Activated B cell treated with CpG ODN at 0.5 μM for 24 hours (primary cell): ENCODE data around the gene VPS26C. TPM values are rescaled to one million over a fixed set of nuclear protein-coding genes. Genes with fewer than 3 reads are reported as not detected.

Experiments used
- ATAC-seq: fragments of 200-7000 bp; cut with Tn5 transposase; one replicate; pipeline ENCODE4 v1.10.0; 2021; ENCODE audit warnings: low read depth, mild to moderate bottlenecking, moderate library complexity
- CTCF ChIA-PET: fragments of 350-600 bp; sonication (Branson Sonifier 250); formaldehyde crosslinking; loops from one replicate; lab custom pipeline; 2021; ENCODE audit warnings: antibody characterized with exemption; lab: Charles Lee
- POLR2A ChIA-PET: fragments of 350-600 bp; sonication (Branson Sonifier 250); formaldehyde crosslinking; loops from one replicate; lab custom pipeline; 2021; ENCODE audit warnings: antibody characterized with exemption; lab: Charles Lee
- DNase-seq: peaks from one replicate; pipeline ENCODE4 v3.0.0; 2022
- H3K27ac Mint-ChIP-seq: one replicate; pipeline ENCODE4 v1.8.0; 2020; ENCODE audit warnings: mixed read lengths
- H3K27me3 Mint-ChIP-seq: one replicate; pipeline ENCODE4 v1.8.0; 2021; ENCODE audit warnings: mixed read lengths
- H3K36me3 Mint-ChIP-seq: one replicate; pipeline ENCODE4 v1.8.0; 2021; ENCODE audit warnings: low read depth, mixed read lengths
- H3K4me1 Mint-ChIP-seq: one replicate; pipeline ENCODE4 v1.8.0; 2021; ENCODE audit warnings: mixed read lengths
- H3K4me3 Mint-ChIP-seq: one replicate; pipeline ENCODE4 v1.8.0; 2020; ENCODE audit warnings: mild to moderate bottlenecking, mixed read lengths
- H3K9me3 Mint-ChIP-seq: one replicate; pipeline ENCODE4 v1.8.0; 2020; ENCODE audit warnings: mixed read lengths
- CTCF ChIP-seq: fragments of 200-600 bp; IDR thresholded peaks from one replicate; pipeline ENCODE4 v1.8.0; 2022; ENCODE audit warnings: antibody characterized with exemption, mild to moderate bottlenecking
- intact Hi-C: fragments of 100-400 bp; cut with micrococcal nuclease; formaldehyde crosslinking; loops from one replicate; pipeline ENCODE4 v1.15.1; 2024
- total RNA-seq: library from RNA; stranded (reverse); gene quantifications from 2 replicates; pipeline ENCODE4 v1.2.3, GENCODE V29; 2022

VPS26C gene
- total RNA-seq, 1 donor from 2014 or later, result 45.2 TPM

DNA sequence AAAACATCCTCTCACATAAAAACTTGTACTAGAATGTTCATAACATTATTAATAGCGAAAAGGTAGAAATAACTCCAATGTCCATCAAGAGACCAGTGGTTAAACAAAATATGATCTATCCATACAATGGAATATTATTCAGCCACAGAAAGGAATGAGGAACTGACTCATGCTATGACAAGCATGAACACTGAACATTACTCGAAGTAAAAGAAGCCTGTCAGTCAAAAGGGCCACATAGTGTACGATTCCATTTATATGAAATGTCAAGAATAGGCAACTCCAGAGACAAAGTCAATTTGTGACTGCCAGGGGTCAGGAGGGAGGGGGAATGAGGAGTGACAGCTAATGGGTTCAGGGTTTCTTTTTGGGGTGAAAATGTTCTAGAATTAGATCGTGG is 2.3 kb downstream of the VPS26C start:
- POLR2A ChIA-PET, result interaction anchor here (0.8 kb wide), 1 partner anchor 275 kb away, joined by 3 read pairs; no protein-coding TSS in a partner anchor

DNA sequence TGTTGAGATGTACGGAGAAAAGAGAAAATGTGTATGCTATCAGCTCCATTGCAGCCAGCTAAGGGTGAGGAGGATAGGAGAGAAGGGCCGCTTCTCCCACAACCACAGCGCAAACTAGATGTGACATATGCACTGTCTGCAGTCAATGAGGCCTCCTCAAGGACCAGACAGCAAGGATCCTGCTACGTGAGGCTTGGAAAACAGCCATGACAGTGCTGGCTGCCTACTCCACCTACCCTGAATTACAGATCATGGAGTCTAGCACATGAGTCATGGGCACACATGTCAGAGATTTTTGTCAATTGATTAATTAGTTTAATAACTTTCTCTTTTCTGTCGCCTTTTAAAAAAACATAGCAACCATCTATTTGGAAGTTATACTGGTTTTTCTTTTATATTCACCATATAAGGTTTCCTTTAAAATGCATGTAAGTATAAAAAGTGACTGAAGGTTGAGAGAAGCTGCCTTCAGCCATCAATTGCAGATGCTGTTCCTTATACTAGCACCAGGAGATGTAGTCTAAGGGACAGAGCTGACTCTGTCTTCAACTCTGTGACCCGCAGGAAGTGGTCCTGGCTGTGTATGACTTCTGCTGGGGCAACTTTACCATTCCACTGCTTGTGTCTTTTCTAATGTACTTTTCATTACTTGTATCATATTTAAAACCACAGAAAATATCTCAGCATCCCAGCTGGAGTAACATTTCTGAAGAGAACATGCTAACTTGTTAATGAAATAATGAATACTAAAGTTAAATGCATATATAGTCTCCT is 3.1 kb downstream of the VPS26C start:
- DNase-seq (no peak), ATAC-seq (no peak)
- TF ChIP-seq CTCF, result no peak
- Mint-ChIP-seq H3K27ac (no peak overlapping the region), H3K4me1 (peaks cover 29% of the 10 kb centered on the region), H3K36me3 (peaks cover 18% of the 10 kb centered on the region), H3K4me3 (no peak overlapping the region), H3K27me3 (no peaks in the 10 kb centered on the region), H3K9me3 (no peaks in the 10 kb centered on the region)
- CTCF ChIA-PET, result no interaction called here
- POLR2A ChIA-PET, result interaction anchor here (0.8 kb wide), 1 partner anchor 275 kb away, joined by 3 read pairs; no protein-coding TSS in a partner anchor
- intact Hi-C loops, result loop anchor here (10.0 kb wide), 1 partner anchor 1109 kb away; the partner anchor contains the start of gene DOP1B

More for the DNA sequence above, 2.3 kb downstream of the VPS26C start:
- no peak for ATAC-seq
- Mint-ChIP-seq H3K9me3 (no peaks in the 10 kb centered on the region), H3K4me1 (peaks cover 29% of the 10 kb centered on the region), H3K36me3 (peaks cover 16% of the 10 kb centered on the region), H3K27ac (no peak overlapping the region), H3K4me3 (no peak overlapping the region), H3K27me3 (no peaks in the 10 kb centered on the region)
- CTCF ChIA-PET, result no interaction called here
- no peak for TF ChIP-seq CTCF
- DNase-seq, result no peak
- intact Hi-C loops, result loop anchor here (5.0 to 10.0 kb wide), 3 partner anchors 172 to 1198 kb away; partner anchors contain the start of gene DOP1B

DNA sequence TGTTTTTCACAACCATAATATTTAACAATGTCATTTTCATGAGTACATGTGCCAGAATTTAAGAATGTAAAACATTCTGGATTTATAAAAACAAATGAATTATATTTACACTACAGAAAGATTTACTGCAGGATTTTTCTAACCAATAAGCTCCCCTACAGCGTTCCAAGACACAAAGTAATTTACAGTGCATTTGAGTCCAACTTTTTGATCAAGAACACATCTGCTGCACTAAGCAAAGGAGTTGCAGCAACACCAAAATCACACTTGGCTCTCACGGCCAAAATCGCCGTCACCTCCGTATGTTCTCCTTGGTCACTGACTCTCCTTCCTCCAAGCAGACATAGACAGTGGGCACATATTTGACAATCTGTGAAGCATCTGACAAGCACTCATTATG is 7.7 kb downstream of the VPS26C start:
- TF ChIP-seq CTCF, result no peak
- POLR2A ChIA-PET, result interaction anchor here (2.5 kb wide), 1 partner anchor 8 kb away, joined by 31 read pairs; the partner anchor contains the start of gene VPS26C
- intact Hi-C loops, result loop anchor here (2.0 kb wide), 1 partner anchor 51 kb away; no protein-coding TSS in a partner anchor
- Mint-ChIP-seq H3K36me3 (peaks cover 6% of the 10 kb centered on the region), H3K27me3 (no peaks in the 10 kb centered on the region), H3K27ac (no peak overlapping the region), H3K9me3 (no peaks in the 10 kb centered on the region), H3K4me3 (no peak overlapping the region), H3K4me1 (peaks cover 25% of the 10 kb centered on the region)
- CTCF ChIA-PET, result interaction anchor here (0.6 kb wide), 1 partner anchor 393 kb away, joined by 3 read pairs; no protein-coding TSS in a partner anchor
- ATAC-seq (no peak), DNase-seq (no peak)

- H3K4me1 Mint-ChIP-seq, result peaks cover 26% of the 10 kb centered on the region
- H3K27ac Mint-ChIP-seq, result peak overlapping the region; percentile 81
- intact Hi-C loops, result loop anchor here (1.0 to 2.0 kb wide), 3 partner anchors 9 to 49 kb away; partner anchors contain the start of gene VPS26C
- DNase-seq, result peak; percentile 63
- no peaks in the 10 kb centered on the region for H3K9me3 Mint-ChIP-seq
- ChIA-PET POLR2A (interaction anchor here (0.5 to 2.5 kb wide), 6 partner anchors 9 to 1283 kb away, joined by 4 to 31 read pairs (median 5); partner anchors contain the start of genes DYRK1A, SETD4 and VPS26C), CTCF (interaction anchor here (1.4 kb wide), 1 partner anchor 9 kb away, joined by 4 read pairs; the partner anchor contains the start of gene VPS26C)
- no peaks in the 10 kb centered on the region for H3K27me3 Mint-ChIP-seq
- peak overlapping the region; percentile 87 for H3K4me3 Mint-ChIP-seq
- ATAC-seq, result peak; percentile 61
- peaks cover 6% of the 10 kb centered on the region for H3K36me3 Mint-ChIP-seq
- TF ChIP-seq CTCF, result no peak
Measured at GRCh38 chr21:37257967-37258877, 8.9 kb downstream of the VPS26C start.
